ENCODE measurements around the gene OR10H3. TPM values are rescaled to one million over a fixed set of nuclear protein-coding genes. Genes with fewer than 3 reads are reported as not detected.

OR10H3 gene
- polyA plus RNA-seq, 1 of the 3 experiments (the other 2 are of a cell fraction) = not detected

GRCh38 chr19:15702534-15702930 is 35.3 kb upstream of the OR10H3 start:
- POLR2A ChIA-PET = no interaction called here
- CTCF ChIA-PET = no interaction called here
- H3K27me3 ChIP-seq (ENCODE audit: insufficient read depth) = no peaks in the 10 kb centered on the region
- DNase-seq = peak; percentile 31
- no peak overlapping the region for H3K4me3 ChIP-seq (ENCODE audit: low read depth in 2 of 2, low read length in 1 of 2)
- H4K20me1 ChIP-seq (ENCODE audit: insufficient read depth) = no peaks in the 10 kb centered on the region
- no peak overlapping the region for H2AFZ ChIP-seq (ENCODE audit: low read depth)
- no peak overlapping the region for H3K27ac ChIP-seq (ENCODE audit: low read depth in 2 of 2, low read length in 1 of 2)
- H3K9me3 ChIP-seq = no peaks in the 10 kb centered on the region
- 0% methylated on average over 7 of the region's 7 CpGs for WGBS (ENCODE audit: low lambda C conversion rate)
- no peaks in the 10 kb centered on the region for H3F3A ChIP-seq (replicated peaks; ENCODE audit: insufficient read depth)
- H3K9me2 ChIP-seq = no peaks in the 10 kb centered on the region
- no peak overlapping the region for H3K9ac ChIP-seq
- no peak overlapping the region for H3K4me2 ChIP-seq
- H3K4me1 ChIP-seq (ENCODE audit: control insufficient read depth in 1 of 2, insufficient read depth in 2 of 2, low read depth in 1 of 2, low read length in 1 of 2) = peaks cover 0 to 5% of the 10 kb centered on the region in 2 experiments; a peak in 1 of 4 replicates
- no peaks in the 10 kb centered on the region for H3K36me3 ChIP-seq (replicated peaks in 1 of 2; ENCODE audit: control insufficient read depth in 1 of 2, insufficient read depth in 2 of 2, low read length in 1 of 2)
- no peak for TF ChIP-seq YY1 (IDR thresholded peaks at IDR 0.05; ENCODE audit: low read depth)
- TF ChIP-seq SIN3A (IDR thresholded peaks at IDR 0.05; ENCODE audit: borderline replicate concordance, low read depth, low read length) = no peak
- TF ChIP-seq, protein P1, sequence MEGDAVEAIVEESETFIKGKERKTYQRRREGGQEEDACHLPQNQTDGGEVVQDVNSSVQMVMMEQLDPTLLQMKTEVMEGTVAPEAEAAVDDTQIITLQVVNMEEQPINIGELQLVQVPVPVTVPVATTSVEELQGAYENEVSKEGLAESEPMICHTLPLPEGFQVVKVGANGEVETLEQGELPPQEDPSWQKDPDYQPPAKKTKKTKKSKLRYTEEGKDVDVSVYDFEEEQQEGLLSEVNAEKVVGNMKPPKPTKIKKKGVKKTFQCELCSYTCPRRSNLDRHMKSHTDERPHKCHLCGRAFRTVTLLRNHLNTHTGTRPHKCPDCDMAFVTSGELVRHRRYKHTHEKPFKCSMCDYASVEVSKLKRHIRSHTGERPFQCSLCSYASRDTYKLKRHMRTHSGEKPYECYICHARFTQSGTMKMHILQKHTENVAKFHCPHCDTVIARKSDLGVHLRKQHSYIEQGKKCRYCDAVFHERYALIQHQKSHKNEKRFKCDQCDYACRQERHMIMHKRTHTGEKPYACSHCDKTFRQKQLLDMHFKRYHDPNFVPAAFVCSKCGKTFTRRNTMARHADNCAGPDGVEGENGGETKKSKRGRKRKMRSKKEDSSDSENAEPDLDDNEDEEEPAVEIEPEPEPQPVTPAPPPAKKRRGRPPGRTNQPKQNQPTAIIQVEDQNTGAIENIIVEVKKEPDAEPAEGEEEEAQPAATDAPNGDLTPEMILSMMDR (IDR thresholded peaks at IDR 0.05) = no peak
- no peak for TF ChIP-seq EZH2phosphoT487 (IDR thresholded peaks at IDR 0.05; ENCODE audit: borderline replicate concordance, low read depth)
- TF ChIP-seq ELF1 (IDR thresholded peaks at IDR 0.05) = no peak
- no peak for TF ChIP-seq NRF1 (IDR thresholded peaks at IDR 0.05; ENCODE audit: low read depth, low read length)
- peak; percentile 22; the same call in 1 of the 2 replicates for TF ChIP-seq PBX3 (IDR thresholded peaks at IDR 0.05)
- TF ChIP-seq USF1 (IDR thresholded peaks at IDR 0.05; ENCODE audit: borderline replicate concordance, low read depth) = 0 out of 2 replicates have a peak, but pooled peaks have one; percentile 17
- TF ChIP-seq TEAD4 (IDR thresholded peaks at IDR 0.05; ENCODE audit: borderline replicate concordance, insufficient read depth) = no peak
- no peak for TF ChIP-seq CHD2 (IDR thresholded peaks at IDR 0.05; ENCODE audit: low read length, partially characterized antibody)
- peak; percentile 78 for TF ChIP-seq TCF12 (IDR thresholded peaks at IDR 0.05)
- no peak for TF ChIP-seq FOSL2 (IDR thresholded peaks at IDR 0.05; ENCODE audit: borderline replicate concordance, low read depth)
- TF ChIP-seq RCOR1 (IDR thresholded peaks at IDR 0.05; ENCODE audit: low read length) = peak; percentile 46; the same call in 1 of the 2 replicates
- peak; percentile 58; the same call in 1 of the 2 replicates for TF ChIP-seq NFIC (IDR thresholded peaks at IDR 0.05; ENCODE audit: borderline replicate concordance)
- no peak for TF ChIP-seq JUND (IDR thresholded peaks at IDR 0.05)
- no peak for TF ChIP-seq TAF1 (IDR thresholded peaks at IDR 0.05; ENCODE audit: borderline replicate concordance, low read depth, low read length)
- no peaks in the 10 kb centered on the region for H3K79me2 ChIP-seq (ENCODE audit: insufficient read depth)

DNA sequence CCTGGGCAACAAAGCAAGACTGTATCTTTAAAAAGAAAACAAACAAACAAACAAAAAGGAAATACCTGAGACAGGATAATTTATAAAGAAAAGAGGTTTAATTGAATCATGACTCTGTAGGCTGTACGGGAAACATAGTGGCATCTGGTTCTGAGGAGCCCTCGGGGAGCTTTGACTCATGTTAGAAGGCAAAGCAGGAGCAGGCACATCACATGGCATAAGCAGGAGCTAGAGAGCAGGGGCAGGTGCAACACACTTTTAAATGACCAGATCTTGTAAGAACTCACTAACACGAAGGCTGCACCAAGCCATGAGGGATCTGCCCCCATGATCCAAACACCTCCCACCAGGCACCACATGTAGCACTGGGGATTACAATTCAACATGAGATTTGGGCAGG is 23.1 kb upstream of the OR10H3 start:
- H3K27me3 ChIP-seq (ENCODE audit: insufficient read depth) = no peaks in the 10 kb centered on the region
- no peaks in the 10 kb centered on the region for H3K36me3 ChIP-seq (replicated peaks in 1 of 2; ENCODE audit: control insufficient read depth in 1 of 2, insufficient read depth in 2 of 2, low read length in 1 of 2)
- H3K27ac ChIP-seq (ENCODE audit: low read depth in 2 of 2, low read length in 1 of 2) = no peak overlapping the region
- ChIA-PET CTCF (no interaction called here), POLR2A (no interaction called here)
- H3K9ac ChIP-seq = no peak overlapping the region
- no peak overlapping the region for H3K4me2 ChIP-seq
- H3K9me2 ChIP-seq = no peaks in the 10 kb centered on the region
- H3K9me3 ChIP-seq = no peaks in the 10 kb centered on the region
- H3F3A ChIP-seq (replicated peaks; ENCODE audit: insufficient read depth) = no peaks in the 10 kb centered on the region
- no peak for DNase-seq
- H3K79me2 ChIP-seq (ENCODE audit: insufficient read depth) = no peaks in the 10 kb centered on the region
- no peak overlapping the region for H2AFZ ChIP-seq (ENCODE audit: low read depth)
- H3K4me3 ChIP-seq (ENCODE audit: low read depth in 2 of 2, low read length in 1 of 2) = no peak overlapping the region
- no peaks in the 10 kb centered on the region for H4K20me1 ChIP-seq (ENCODE audit: insufficient read depth)
- WGBS (ENCODE audit: low lambda C conversion rate) = 0% methylated on average over 3 of the region's 3 CpGs
- H3K4me1 ChIP-seq (ENCODE audit: control insufficient read depth in 1 of 2, insufficient read depth in 2 of 2, low read depth in 1 of 2, low read length in 1 of 2) = no peaks in the 10 kb centered on the region
- TF ChIP-seq PBX3 (IDR thresholded peaks at IDR 0.05) = no peak
- no peak for TF ChIP-seq ELF1 (IDR thresholded peaks at IDR 0.05)
- TF ChIP-seq FOXJ3 (CRISPR knock-in tag; IDR thresholded peaks at IDR 0.05) = no peak
- TF ChIP-seq, protein P2, sequence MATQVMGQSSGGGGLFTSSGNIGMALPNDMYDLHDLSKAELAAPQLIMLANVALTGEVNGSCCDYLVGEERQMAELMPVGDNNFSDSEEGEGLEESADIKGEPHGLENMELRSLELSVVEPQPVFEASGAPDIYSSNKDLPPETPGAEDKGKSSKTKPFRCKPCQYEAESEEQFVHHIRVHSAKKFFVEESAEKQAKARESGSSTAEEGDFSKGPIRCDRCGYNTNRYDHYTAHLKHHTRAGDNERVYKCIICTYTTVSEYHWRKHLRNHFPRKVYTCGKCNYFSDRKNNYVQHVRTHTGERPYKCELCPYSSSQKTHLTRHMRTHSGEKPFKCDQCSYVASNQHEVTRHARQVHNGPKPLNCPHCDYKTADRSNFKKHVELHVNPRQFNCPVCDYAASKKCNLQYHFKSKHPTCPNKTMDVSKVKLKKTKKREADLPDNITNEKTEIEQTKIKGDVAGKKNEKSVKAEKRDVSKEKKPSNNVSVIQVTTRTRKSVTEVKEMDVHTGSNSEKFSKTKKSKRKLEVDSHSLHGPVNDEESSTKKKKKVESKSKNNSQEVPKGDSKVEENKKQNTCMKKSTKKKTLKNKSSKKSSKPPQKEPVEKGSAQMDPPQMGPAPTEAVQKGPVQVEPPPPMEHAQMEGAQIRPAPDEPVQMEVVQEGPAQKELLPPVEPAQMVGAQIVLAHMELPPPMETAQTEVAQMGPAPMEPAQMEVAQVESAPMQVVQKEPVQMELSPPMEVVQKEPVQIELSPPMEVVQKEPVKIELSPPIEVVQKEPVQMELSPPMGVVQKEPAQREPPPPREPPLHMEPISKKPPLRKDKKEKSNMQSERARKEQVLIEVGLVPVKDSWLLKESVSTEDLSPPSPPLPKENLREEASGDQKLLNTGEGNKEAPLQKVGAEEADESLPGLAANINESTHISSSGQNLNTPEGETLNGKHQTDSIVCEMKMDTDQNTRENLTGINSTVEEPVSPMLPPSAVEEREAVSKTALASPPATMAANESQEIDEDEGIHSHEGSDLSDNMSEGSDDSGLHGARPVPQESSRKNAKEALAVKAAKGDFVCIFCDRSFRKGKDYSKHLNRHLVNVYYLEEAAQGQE (IDR thresholded peaks at IDR 0.05; ENCODE audit: low read depth, low read length) = no peak
- TF ChIP-seq GABPA (IDR thresholded peaks at IDR 0.05; ENCODE audit: low read depth) = no peak
- no peak for TF ChIP-seq TCF12 (IDR thresholded peaks at IDR 0.05)

All from SK-N-SH (cell line).